ENCODE measurements around the gene LGALS3.

DNA sequence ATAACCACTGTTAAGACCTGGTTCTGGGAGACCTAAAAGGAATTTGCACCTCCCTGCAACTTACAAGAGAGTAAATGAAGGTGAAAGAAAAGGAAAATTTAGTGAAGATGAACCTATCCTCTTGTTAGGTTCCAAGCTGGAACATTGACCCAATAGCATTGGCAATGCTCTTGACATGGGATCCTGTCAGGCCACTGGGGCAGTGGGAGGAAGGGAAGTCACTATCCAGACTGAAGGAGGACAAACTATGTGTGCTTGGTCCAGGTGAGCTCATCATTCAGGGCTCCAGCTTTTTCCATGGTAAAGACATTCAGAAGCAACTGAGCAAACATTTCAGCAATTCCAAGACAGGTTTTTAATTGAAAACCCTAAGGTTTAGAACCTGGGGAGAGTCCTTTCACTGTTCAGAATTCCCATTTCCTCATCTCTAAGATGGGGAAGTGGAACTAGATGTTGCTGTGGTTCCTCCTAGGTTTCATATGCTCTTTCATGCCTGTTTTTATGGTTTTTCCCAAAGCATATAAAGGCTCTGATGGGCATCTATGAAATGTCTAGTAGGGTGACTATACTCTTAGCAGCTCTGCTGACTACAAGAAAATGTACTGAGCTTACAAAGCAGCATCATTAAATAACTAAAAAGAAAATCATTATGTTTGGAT lies 44.5 kb upstream of the LGALS3 start:
- TF ChIP-seq CTCF (IDR thresholded peaks at IDR 0.05): no peak
- no peak for TF ChIP-seq POLR2AphosphoS5 (IDR thresholded peaks at IDR 0.05)
- no peak for TF ChIP-seq POLR2A (IDR thresholded peaks at IDR 0.05)
